GM19468 (cell line): Measurements from ENCODE around the gene SNX33.

Experiments
- ATAC-seq: cut with Tn5 transposase; IDR thresholded peaks from one replicate; pipeline ENCODE4 v1.9.1; 2021; ENCODE audit warnings: mild to moderate bottlenecking, moderate library complexity, moderate number of reproducible peaks; ENCODE audit not compliant: unreplicated experiment; ENCODE audit errors: extremely low read depth

The SNX33 gene

DNA sequence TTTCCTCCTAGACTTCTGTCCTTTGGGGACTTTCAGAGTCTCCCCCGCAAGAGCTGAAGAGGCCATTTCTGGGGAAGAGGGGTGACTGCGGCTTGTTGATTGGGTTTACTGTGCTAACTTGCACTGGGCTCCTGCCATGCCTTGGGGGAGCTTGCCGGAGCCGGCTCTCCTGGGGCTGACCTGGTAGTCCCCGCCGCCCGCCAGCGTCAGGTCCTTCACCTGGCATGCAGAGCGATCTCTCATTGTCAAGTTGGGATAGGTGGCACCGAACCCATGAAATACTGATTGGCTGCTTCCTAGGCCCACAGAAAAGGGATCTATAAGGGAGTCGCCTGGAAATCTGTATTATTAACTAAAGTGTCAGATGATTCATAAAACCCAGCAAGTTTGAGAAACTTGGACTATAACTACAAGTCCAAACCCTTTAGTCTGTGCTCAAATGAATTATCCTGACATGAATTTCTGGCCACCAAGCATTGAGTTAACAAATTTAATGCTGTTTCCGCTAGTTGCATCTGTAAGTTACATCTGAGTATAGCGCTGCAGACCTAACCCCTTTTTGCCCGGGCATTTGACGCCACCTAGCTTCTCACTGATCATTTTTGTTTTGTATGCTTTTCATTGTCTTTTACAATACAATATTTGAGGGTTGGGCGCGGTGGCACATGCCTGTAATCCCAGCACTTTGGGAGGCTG, 7.1 kb upstream of the SNX33 start:
- ATAC-seq = no peak

- ATAC-seq = no peak
Measured at GRCh38 chr15:75641179-75641503, 6.6 kb upstream of the SNX33 start.

GRCh38 chr15:75641603-75642002, 6.1 kb upstream of the SNX33 start:
- ATAC-seq = no peak

DNA sequence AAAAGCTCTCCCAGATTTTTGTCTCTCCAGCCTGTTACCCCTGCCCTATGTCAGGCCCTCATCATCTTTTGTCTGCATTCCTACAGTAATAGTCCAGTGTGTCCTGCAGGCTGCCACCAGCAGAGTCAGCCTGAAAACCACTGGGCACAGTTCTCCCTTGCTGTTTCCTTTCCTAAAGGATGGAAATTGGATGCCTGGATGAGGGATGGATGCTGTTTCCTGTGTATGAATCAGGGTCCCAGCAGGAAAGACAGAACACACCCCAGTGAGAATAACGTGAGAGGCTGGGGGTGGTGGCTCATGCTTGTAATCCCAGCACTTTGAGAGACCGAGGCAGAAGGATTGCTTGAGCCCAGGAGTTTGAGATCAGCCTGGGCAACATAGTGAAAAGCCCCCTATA, 3.3 kb upstream of the SNX33 start:
- ATAC-seq = no peak

DNA sequence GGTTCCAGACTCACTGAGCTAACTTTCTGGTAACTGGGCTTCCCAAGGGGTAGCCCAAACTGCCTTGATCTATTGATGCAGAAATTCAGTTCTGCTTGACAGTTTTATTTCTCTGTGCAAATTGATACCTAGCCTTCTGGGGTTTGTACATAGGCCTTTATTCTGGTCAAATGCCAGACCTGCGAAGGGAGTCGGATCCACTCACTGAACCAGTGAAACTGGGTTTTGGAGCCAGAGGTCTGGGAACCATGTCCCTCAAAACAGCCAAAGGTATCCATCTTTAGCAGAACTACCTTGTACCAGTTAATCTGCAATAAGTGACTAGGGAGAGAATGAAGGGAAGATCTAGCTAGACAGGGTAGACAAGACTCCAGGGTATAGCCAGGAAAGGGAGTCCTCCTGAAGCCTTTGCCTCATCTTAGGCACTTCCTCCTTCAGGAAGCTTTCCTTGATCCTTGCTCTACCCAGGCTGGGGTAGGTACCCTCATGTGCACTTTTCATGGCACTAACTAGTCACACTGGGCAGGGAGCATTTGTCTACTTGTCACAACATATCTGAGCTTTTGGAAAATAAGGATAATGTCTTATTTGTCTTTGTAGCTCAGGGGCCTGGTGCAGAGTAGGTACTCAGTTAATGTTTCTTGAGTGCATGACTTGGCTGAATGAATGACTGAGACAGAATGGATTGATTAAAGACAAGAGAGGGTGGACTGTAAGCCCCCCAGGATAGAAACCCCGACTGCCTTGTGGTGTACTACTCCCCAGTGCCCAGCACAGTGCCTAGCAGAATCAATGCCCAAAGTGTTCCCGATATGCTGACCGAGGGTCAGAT, 1.4 kb upstream of the SNX33 start:
- no peak for ATAC-seq

- ATAC-seq = no peak
Measured at GRCh38 chr15:75646944-75647364, 758 bp upstream of the SNX33 start.

GRCh38 chr15:75648156-75649000, 666 bp downstream of the SNX33 start:
- ATAC-seq = no peak

- no peak for ATAC-seq
Measured at GRCh38 chr15:75649045-75649761, 1.5 kb downstream of the SNX33 start.

GRCh38 chr15:75649848-75650247, 2.1 kb downstream of the SNX33 start:
- ATAC-seq = no peak

DNA sequence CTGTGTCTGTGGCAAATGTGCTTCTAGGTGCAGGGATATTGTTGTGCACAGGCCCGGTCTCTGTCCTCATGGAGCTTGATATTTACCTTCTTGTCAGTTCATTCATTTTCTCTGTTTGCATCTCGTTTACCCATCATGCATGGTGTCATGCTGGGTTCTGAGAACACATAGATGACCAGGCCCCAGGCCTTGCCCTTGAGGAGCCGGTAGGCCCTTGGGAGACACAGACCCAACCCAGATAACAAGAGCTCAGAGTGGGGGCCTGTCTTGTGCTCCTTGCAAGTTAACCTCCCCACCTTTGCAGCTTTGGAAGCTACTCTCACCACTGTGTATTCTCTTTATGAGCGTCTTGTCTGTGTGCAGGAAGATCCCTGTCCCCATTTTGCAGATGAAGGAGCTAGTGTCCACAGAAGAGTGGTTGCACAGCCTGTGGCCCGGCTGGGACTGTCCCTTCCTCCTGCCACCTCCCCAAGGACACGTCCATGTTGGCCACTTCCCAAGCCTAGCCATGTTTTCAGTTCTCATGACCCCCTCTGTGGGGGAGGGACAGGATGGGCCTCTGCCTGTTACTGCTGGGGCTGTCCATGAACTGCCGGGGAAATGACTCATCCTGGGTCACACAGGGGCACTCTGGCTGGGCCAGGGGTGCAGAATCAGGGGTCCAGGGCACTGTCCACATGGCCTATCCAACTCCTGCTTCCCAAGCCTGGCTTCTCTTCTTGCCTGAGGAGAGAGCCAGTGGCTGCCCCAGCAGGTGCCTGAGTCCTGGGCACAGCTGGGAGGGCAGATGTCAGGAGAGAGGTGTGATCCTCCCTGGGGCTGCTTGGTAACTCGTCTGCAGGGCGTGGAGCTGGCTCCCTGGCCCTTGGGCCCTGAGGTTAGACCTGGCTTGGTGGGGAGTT, 3.4 kb downstream of the SNX33 start:
- no peak for ATAC-seq

DNA sequence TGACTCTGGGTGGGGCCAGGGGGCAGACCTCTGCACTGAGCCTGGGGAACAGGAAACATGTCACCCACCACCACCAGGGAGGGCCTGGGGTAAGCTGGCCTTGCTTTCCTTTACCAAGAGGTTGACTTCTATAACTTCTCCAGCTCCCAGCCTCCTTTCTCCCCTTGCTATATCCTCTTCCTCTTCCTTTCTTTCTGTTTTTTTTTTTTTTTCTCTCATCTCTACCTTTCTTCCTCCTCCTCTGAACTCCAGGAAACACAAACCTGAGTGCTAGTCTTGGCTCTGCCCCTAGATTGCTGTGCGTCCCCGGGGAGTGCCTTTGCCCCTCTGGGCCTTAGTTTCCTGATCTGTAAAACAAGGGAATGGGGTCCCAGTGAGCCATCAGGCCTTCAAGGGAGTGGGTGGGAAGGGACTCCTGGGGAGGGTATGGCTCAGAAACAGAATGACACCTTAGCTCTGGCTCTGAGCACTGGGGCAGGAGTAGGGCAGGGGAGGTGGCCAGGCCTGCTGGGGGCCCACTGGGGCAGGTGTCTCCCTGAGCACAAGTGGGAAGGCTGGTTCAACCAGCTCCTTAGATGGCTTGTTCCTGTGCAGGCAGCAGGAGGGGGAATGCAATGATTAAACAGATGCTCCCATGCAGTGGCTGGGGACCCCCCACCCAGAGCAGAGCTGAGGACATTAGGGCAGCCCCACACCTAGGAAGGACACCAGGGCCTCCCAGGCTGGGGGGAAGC, 4.3 kb downstream of the SNX33 start:
- no peak for ATAC-seq

GRCh38 chr15:75653347-75653913, 5.7 kb downstream of the SNX33 start:
- no peak for ATAC-seq

- ATAC-seq = no peak
Measured at GRCh38 chr15:75654201-75654907, 6.6 kb downstream of the SNX33 start.

DNA sequence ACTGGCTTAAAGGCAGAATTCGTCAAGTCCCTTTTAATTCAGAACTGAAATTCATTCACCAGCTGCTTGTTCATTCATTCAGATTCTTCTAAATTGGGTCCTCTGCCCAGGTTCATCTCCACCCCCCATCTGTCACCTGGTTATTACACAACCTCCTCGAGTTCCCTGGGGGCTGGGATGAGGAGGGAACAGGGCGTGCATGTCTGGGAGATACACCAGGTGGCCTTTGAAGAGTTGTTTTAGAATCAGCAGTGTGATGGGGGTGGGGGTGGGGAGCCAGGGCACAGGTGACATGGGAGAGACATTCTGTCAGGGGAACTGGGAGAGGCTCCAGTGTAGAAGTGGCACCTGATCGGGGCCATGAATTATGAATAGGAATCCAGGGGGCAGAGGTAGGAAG, 8.2 kb downstream of the SNX33 start:
- ATAC-seq = no peak

DNA sequence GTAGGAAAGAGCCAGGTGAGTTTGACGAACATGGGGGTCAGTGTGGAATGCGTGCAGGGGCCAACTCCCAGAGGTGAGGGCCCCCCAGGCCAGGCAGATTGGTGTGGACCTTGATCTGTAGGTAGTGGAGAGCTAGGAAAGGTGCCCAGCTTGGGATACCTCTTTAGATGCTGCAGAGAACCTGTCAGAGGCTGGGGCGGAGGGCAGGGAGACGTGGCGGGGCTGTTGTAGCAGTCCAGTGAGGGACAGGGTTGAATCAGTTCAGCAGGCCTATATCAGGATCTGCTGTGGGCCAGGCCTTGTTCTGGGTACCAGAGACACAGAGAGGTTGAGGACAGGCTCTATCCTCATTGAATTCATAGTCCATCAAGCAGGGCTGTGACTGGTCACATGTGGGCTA, 8.6 kb downstream of the SNX33 start:
- ATAC-seq = no peak

DNA sequence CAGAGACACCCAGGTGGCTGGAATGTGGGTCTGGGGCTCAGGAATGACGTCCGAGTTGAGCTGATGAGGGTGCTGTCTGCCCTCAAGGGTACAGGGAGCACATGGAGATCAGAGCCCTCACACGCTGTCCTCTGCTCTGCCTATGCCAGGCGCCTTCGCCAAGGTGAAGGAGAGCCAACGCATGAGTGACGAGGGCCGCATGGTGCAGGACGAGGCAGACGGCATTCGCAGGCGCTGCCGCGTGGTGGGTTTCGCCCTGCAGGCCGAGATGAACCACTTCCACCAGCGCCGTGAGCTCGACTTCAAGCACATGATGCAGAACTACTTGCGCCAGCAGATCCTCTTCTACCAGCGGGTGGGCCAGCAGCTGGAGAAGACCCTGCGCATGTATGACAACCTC, 9.1 kb downstream of the SNX33 start:
- no peak for ATAC-seq

GRCh38 chr15:75659141-75659771, 11.5 kb downstream of the SNX33 start:
- no peak for ATAC-seq
